ENCODE data around the gene SLC4A4. TPM values are rescaled to one million over a fixed set of nuclear protein-coding genes. Genes with fewer than 3 reads are reported as not detected.

SLC4A4 gene
- total and polyA plus RNA-seq, 4 donors, result 3.2 to 78.6 (median 18.6) TPM

DNA sequence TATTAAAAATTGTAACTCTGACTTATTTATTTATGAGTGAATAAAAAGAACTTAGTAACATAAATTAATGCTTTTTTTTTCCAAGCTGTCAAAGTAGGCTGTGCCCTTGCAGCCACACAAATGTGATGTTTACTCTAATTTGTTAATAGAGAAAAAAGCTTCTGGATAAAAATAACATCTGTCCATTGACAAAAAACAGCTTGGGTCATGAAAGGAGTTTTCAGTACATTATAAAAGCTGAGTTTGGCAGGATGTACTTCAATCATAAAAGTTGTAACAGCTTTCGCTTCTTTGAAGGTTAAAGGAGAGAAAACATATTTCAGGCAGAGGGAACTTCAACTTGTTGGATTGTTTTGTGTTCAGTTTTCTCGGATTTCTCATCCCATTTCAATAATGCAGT is 105.6 kb downstream of the SLC4A4 start:
- peaks cover 0 to 4% (median 0%) of the 10 kb centered on the region in 4 donors for H3K36me3 ChIP-seq (ENCODE audit: control insufficient read depth in 4 of 4, insufficient read depth in 4 of 4, low read length in 4 of 4)
- no peak overlapping the region for H3K27ac ChIP-seq (ENCODE audit: low read depth in 1 of 2, low read length in 1 of 2)
- TF ChIP-seq, protein P1, sequence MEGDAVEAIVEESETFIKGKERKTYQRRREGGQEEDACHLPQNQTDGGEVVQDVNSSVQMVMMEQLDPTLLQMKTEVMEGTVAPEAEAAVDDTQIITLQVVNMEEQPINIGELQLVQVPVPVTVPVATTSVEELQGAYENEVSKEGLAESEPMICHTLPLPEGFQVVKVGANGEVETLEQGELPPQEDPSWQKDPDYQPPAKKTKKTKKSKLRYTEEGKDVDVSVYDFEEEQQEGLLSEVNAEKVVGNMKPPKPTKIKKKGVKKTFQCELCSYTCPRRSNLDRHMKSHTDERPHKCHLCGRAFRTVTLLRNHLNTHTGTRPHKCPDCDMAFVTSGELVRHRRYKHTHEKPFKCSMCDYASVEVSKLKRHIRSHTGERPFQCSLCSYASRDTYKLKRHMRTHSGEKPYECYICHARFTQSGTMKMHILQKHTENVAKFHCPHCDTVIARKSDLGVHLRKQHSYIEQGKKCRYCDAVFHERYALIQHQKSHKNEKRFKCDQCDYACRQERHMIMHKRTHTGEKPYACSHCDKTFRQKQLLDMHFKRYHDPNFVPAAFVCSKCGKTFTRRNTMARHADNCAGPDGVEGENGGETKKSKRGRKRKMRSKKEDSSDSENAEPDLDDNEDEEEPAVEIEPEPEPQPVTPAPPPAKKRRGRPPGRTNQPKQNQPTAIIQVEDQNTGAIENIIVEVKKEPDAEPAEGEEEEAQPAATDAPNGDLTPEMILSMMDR (IDR thresholded peaks at IDR 0.05; ENCODE audit: control extremely low read depth, extremely low read depth), result no peak
- no peak overlapping the region for H3K9ac ChIP-seq (ENCODE audit: insufficient read depth in 1 of 2, low read length in 2 of 2)
- peaks cover 0 to 49% (median 12%) of the 10 kb centered on the region in 5 donors for H3K4me1 ChIP-seq (ENCODE audit: control insufficient read depth in 5 of 5, insufficient read depth in 5 of 5, low read length in 5 of 5)
- DNase-seq (peak; percentile 21 to 94 (median 93)), ATAC-seq (ENCODE audit: insufficient read depth, low FRiP score) (no peak)
- no peaks in the 10 kb centered on the region for H3K27me3 ChIP-seq (ENCODE audit: control insufficient read depth in 3 of 3, insufficient read depth in 3 of 3, low read length in 2 of 3)
- 75% methylated on average over 2 of the region's 2 CpGs for WGBS, 2 donors
- no peak overlapping the region for H3K4me3 ChIP-seq
- no peaks in the 10 kb centered on the region for H3K9me3 ChIP-seq (ENCODE audit: control insufficient read depth in 4 of 4, insufficient read depth in 3 of 4, low read length in 3 of 4)

DNA sequence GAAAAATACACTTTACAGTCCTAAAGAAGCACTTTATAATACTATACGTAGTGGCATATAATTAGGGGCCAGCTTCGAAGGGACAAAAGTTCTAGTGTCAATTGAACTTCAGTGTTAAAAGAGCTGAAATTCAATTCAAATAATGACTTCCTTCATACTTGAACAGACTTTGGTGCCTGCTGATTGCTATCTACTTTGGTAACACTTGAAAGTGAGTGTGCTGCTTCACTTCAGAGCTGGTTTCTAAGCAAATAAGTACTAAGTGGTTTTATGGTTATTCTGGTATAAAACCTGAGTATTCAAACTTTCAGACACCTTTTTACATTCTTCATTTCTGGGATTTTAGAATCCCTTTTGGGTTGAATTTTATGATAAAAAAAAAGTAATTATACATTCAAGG is 107.0 kb downstream of the SLC4A4 start:
- H3K9ac ChIP-seq (ENCODE audit: insufficient read depth in 1 of 2, low read length in 2 of 2), result no peak overlapping the region
- H3K4me1 ChIP-seq (ENCODE audit: control insufficient read depth in 5 of 5, insufficient read depth in 5 of 5, low read length in 5 of 5), result peaks cover 0 to 53% (median 18%) of the 10 kb centered on the region in 5 donors
- no peaks in the 10 kb centered on the region for H3K27me3 ChIP-seq (ENCODE audit: control insufficient read depth in 3 of 3, insufficient read depth in 3 of 3, low read length in 2 of 3)
- no peak overlapping the region for H3K27ac ChIP-seq (ENCODE audit: low read depth in 1 of 2, low read length in 1 of 2)
- H3K9me3 ChIP-seq (ENCODE audit: control insufficient read depth in 4 of 4, insufficient read depth in 3 of 4, low read length in 3 of 4), result no peaks in the 10 kb centered on the region
- peak in 2 of 3 donors; percentile 44 to 69 for DNase-seq
- H3K4me3 ChIP-seq, result no peak overlapping the region
- WGBS, 2 donors, result 53 to 69% methylated on average over 2 of the region's 2 CpGs
- TF ChIP-seq, protein P1 (IDR thresholded peaks at IDR 0.05; ENCODE audit: control extremely low read depth, extremely low read depth), result no peak
- H3K36me3 ChIP-seq (ENCODE audit: control insufficient read depth in 4 of 4, insufficient read depth in 4 of 4, low read length in 4 of 4), result peaks cover 0 to 3% (median 0%) of the 10 kb centered on the region in 4 donors
- peak; percentile 41 for ATAC-seq (ENCODE audit: insufficient read depth, low FRiP score)

DNA sequence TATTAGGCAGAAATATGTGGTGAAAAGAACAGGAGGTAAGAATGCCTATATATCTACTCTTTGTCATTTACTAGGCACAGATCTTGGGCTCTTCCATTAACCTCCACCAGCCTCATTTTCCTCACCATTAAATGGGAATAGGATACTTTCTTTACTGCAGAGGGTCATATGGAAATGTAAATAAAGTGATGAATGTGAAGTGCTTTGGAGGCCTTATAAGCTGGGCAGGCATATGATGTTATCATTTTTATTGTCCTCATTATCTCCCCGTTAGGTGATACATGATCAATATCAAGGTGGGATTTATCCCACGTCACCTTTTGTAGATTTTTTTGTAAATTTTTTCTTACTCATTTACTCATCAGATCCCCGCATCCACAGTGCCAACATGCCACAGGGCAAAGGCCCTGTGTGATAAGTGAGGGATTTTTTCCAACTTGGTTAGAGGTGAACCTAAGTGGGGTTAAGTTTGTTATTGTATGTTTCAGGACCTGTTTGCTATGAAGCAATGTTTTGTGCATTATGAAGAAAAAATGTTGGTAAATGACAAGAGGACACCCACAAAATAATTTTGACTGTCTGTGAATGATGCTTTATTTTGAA is 107.8 kb downstream of the SLC4A4 start:
- H3K4me3 ChIP-seq, result no peak overlapping the region
- TF ChIP-seq, protein P1 (IDR thresholded peaks at IDR 0.05; ENCODE audit: control extremely low read depth, extremely low read depth), result no peak
- no peaks in the 10 kb centered on the region for H3K27me3 ChIP-seq (ENCODE audit: control insufficient read depth in 3 of 3, insufficient read depth in 3 of 3, low read length in 2 of 3)
- ATAC-seq (ENCODE audit: insufficient read depth, low FRiP score) (no peak), DNase-seq (no peak)
- 95 to 96% methylated on average over 3 of the region's 3 CpGs for WGBS, 2 donors
- H3K27ac ChIP-seq (ENCODE audit: low read depth in 1 of 2, low read length in 1 of 2), result peak overlapping the region in 1 of 2 donors; percentile 21
- H3K9ac ChIP-seq (ENCODE audit: insufficient read depth in 1 of 2, low read length in 2 of 2), result no peak overlapping the region
- peaks cover 0 to 9% (median 0%) of the 10 kb centered on the region in 4 donors for H3K36me3 ChIP-seq (ENCODE audit: control insufficient read depth in 4 of 4, insufficient read depth in 4 of 4, low read length in 4 of 4)
- H3K4me1 ChIP-seq (ENCODE audit: control insufficient read depth in 5 of 5, insufficient read depth in 5 of 5, low read length in 5 of 5), result peaks cover 0 to 53% (median 18%) of the 10 kb centered on the region in 5 donors
- H3K9me3 ChIP-seq (ENCODE audit: control insufficient read depth in 4 of 4, insufficient read depth in 3 of 4, low read length in 3 of 4), result no peaks in the 10 kb centered on the region

Measured in lung (tissue), 12 donors.